HTERT RPE-1 (cell line): ENCODE results near the gene TMEM232.
"Not testable (repeated sequence)": the region's sequence is repeated elsewhere in the genome, so short reads cannot be mapped to it uniquely, and the experiment has no call there.

Source experiments
- in situ Hi-C: fragments of 300-500 bp; cut with MboI; formaldehyde crosslinking; loops from 4 replicates; pipeline ENCODE4 v1.14.3; 2020; ENCODE audit warnings: low sequenced_read_pairs

The TMEM232 gene

DNA sequence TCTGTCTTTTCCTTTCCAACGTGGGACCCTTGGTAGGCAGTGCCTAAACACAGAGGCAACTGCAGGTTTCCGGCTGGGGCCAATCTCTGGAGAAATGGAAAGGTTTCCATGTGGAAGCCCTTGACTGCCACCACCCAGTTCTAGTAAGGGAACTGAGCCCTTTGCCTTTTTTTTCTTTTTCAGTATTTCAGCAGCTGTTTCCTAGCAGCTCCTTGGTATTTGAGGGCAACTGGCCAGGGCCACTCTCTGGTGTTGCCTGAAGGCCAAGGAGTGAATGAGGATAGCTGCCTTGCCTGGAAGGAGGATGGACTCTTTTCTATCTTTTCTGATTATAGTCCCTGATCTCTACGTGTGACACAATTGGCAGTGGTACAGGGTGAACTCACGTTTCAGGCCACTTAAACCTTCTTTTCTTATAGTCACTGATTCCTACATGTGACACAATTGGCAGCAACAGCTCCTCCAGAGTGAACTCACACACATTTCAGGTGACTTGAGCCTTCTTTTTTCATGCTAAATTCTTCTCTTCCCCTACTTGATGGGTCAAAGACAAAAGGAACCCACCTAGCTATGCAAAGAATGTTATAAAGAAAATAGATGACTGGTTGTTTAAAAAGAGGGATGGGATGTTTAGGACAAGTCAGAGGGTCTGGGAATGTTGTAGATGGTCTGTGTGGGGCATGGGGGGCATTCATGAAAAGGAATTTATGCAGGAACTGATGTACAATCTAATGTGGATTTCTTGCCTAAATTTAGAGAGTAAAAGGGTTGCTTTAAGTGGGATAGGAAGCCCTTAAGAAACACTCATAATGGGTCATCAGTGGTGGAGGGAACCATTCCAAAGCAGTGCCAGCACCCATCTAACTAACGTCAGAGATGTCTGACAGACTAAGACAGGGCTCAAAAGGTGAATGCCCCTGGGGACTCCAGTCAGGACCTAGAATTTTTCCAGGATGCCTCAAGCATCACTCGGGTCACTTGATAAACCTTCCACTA lies 190.1 kb downstream of the TMEM232 start:
- in situ Hi-C loops = no loop called here

DNA sequence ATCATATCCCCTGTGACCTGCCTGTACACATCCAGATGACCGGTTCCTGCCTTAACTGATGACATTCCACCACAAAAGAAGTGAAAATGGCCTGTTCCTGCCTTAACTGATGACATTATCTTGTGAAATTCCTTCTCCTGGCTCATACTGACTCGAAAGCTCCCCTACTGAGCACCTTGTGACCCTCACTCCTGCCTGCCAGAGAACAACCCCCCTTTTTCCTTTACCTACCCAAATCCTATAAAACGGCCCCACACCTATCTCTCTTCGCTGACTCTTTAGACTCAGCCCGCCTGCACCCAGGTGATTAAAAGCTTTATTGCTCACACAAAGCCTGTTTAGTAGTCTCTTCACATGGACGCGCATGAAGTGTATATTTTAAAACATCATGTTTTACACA lies 191.3 kb downstream of the TMEM232 start:
- in situ Hi-C loops = not testable (repeated sequence)

DNA sequence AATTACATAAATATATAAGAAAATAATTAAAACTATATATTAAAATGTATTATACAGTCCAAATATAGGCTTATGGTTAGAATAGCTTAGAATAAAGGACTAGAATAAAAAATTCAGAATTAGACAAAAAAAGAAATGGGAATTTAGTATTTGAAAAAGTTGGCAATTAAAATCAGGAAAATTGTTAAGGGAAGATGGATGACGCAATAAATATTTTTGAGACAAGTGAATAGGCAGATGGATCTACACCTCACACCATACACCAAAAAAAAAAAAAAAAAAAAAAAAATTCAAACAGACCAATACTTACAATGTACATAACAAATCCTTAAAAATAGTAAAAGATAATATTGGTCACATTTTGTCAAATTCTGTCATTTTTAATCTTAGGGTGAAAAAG lies 200.7 kb downstream of the TMEM232 start:
- in situ Hi-C loops = no loop called here

DNA sequence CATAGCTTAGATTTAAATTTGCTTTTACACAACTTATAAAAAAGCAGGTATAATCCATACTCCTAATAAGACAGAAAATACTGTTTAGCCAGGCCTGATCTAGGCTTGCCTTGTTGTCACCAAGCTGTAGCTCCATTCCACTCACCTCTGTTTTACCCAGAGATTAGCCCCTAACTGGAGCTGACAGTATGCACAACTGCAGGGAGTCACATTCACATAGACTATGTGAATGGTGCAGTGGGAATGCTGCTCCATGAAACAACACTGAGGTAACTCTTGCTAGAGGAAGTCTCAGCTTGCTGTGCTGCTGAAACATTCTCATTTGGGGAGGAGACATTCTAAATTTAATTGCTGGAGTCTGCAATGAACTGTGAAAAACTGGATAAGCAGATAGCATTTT lies 209.1 kb downstream of the TMEM232 start:
- in situ Hi-C loops = no loop called here

DNA sequence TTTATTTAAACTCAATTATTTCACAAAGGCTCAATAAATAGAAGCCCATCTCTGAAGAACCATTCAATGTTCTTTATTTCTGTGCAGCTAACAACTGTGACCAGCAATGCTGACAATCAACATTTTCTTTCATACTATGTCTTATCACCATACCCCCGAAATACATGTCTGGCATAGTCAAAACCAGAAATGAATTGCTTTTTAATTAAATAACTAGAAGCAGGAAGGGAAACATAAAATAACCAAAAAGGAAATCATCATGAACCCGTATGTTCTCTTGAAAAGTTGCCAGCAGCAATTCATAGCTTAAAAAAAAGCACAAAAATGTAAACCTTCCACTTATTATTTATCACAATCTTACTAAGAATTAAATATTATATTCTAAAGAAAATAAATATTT lies 212.4 kb downstream of the TMEM232 start:
- in situ Hi-C loops = no loop called here

DNA sequence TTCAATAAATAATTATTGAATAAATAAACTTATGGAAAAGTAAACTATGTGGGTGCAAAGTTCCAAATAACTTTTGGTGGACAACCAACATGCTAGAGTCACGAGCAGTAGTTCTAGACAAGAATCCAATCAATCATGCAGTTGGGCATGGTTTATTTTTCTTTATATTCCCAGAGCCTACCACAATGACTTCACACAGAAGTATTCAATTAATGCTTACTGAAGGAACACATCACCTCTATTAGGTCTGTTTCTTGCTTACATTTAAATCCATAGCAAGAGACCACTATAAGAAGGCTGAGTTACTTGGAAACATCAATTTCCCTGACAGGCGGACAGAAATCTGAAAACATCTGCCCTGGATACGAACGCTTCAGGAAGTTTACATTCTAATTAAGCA lies 214.2 kb downstream of the TMEM232 start:
- in situ Hi-C loops = no loop called here

DNA sequence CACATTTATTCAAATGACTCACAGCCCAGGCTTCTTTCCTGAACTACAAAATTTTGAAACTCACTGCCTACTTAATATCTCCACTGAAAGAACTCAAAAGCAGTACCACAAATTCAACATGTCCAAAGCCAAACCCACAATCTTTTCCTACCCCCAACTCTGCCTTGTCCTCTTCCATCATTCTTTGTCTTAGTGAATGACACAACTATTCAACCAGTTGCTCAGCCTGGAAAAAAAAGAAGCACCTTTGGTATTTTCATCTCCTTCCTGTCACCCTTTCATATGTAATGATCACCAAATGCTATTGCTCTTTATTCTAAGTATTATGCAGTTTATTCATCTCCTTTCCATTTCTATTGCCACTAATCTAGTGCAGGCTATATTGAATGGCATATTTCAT lies 216.3 kb downstream of the TMEM232 start:
- in situ Hi-C loops = no loop called here

DNA sequence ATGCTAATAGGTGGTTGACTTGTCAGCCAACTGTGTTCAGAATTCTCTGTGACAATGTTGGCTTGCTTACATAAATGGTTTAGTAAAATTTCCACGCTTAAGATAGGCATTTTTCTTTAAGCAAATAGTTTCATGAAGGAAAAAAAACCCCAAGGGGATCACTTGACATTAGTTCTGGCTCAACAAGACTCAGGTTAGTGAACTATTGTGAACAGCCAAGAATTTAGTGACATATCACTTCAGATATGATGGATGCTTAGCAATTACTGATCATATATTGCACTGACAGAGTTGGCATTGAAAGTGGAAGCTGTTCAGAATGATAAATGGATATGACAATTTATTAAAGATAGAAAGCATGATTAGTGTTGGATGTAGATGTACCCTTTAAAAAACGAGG lies 218.5 kb downstream of the TMEM232 start:
- in situ Hi-C loops = no loop called here

DNA sequence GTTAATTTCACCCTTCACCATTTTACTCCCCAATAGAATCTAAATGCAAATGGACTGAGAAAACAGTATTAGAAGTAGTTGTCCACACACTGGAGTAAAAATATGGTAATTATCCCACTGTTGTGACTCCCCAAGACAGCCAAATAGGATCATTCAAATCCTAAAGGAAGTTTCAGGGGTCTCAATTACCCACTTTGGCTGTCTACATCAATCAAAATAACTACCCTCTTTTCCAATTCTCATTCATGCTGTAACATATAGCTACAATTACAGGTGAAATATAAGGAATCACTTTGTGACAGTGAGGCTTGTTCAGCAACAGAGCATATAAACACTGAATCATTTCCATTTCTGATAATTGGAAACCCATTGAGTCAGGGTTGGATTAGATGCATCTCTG lies 220.1 kb downstream of the TMEM232 start:
- in situ Hi-C loops = no loop called here

DNA sequence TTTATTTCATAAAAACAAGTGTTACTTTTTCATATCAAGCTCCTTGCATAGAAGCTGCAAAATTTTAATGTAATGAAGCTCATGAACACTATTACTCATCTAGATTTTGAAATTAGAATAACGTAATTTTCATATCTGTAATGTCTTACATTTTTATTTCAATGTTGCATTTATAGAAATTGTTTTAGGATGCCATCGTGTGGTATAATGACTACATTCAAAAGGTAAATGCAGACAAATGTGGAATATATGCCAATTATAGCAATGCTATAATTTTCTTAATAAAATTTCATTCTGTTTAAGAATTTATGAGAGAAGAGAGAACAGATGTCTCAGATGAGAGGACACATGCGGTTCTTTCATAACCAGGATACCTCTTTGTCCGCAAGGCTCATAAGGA lies 230.2 kb downstream of the TMEM232 start:
- in situ Hi-C loops = no loop called here

DNA sequence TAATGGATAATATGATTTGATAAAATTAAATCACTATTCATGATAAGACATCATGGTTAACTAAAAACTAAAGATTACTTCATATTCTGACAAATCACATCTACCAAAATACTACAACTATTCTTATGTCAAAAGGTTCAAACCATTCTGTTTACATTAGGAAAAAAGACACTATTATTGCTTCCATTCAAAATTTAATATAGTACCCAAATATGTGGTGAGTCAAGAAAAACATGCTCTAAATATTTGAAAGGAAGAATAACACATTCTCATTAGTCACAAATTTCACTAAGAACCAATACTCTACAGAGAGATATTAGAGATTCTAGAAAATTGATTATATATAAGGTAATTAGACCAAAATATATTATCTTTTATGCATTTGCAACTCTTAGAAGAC lies 234.0 kb downstream of the TMEM232 start:
- in situ Hi-C loops = no loop called here

DNA sequence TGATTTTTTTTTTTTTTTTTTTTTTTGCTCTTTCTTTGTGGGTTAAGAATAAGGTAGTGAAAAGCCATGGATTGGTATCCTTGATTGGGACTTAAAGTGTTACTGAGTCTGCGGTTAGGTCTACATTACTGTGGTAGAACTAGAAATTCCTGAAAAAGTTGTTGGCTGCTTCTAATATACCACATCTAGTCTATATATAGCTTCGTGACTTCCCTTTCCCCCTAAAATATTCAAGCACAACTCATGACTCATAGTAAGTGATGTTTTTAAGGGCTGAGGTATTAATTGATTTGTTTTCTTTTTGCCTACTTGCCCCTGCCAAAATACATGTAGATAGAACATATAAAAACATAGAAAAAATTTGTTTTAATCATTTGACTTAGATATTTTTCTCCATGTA lies 247.6 kb downstream of the TMEM232 start:
- in situ Hi-C loops = no loop called here

DNA sequence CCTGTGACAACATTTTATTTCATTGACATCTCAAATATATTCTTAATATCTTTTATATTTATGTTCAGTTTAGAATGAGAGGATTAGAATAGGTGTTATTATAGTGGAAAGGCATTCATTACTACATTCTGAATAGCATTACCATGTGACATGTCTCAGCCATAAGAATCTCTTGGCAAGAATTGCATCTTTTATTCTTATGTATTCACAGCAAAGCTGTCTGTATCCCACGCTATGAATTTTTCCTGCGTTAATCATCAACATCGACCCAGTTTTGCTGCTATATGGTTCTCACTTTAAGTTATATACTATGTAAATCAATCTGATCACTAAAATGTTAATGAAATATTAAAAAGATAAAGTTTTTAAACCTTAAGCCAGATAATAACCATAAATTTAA lies 248.6 kb downstream of the TMEM232 start:
- in situ Hi-C loops = no loop called here

DNA sequence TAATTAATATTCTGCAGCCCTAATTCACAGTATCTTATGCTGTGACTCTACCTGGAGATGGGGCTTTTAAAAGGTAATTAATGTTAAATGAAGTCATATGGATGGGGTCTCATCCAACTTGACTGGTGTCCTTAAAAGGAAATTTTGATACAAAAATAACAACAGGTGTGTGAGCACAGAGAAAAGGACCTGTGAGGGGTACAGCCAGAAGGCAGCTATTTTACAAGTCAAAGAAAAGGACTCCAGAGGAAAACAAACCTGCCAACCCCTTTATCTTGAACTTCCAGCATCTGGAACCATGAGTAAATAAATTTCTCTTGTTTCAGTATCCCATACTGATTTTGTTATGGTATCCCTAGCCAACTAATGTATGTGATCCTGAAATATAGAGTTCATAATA lies 250.3 kb downstream of the TMEM232 start:
- in situ Hi-C loops = no loop called here

DNA sequence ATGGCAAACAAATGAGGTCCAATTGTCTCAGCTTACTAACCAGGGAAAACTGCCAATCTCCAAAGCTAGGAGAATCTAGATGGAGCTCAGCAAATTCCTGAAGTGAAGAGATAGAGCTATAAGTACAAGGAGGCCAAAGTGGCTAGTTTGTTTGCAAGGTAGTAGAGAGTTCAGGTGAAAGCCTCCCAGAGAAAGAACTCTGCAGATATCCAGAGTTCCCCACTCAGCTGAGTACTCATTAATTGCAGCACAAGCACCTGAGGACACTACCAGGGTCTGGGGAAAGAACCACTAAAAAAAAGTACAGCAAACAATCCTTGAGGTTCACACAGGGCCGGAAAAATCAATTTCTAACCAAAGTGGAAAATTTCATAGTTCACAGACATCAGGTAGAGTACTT lies 250.9 kb downstream of the TMEM232 start:
- in situ Hi-C loops = no loop called here

DNA sequence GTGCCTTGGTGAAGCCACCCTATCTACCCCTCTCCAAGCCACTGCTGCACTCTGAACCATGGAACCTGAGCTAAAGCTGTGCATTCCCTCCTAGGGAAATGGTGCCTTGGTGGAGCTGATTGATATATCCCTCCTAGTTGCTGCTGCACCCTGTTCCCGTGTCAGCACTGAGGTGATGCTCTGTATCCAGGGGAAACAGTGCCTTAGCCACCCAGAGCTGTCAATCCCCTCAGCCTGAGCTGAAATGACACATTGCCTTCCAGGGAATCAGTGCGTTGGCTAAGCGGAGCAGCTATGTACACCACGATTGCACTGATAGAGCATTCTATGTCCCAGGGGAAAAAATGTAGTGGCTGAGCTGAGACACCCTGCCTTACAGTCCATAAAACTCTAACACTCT lies 257.0 kb downstream of the TMEM232 start:
- in situ Hi-C loops = no loop called here

DNA sequence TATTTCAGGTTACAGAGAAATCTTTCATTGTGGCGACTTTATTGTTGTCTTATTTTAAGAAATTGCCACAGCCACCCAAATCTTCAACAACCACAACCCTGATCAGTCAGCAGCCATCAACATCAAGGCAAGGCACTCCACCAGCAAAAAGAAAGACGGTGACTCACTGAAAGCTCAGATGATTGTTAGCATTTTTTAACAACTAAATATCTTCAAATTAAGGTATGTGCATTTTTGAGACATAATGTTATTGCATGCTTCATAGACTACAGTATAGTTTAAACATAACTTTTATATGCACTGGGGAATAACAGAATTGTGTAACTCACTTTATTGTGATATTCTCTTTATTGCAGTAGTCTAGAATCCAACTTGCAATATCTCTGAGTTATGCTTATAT lies 263.4 kb downstream of the TMEM232 start:
- in situ Hi-C loops = no loop called here

DNA sequence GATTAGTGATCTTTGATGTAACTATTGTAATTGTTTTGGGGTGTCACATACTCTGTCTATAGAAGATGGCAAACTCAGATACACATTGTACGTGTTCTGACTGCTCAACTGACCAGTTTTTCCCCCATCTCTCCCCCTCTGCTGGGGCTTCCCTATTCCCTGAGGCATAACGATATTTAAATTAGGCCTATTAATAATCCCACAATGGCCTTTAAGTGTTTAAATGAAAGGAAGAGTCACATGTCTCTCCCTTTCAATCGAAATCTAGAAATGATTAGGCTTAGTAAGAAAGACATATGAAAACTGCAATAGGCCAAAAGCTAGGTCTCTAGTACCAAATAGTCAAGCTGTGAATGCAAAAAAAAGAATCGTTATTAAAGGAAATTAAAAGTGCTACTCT lies 265.6 kb downstream of the TMEM232 start:
- in situ Hi-C loops = no loop called here

DNA sequence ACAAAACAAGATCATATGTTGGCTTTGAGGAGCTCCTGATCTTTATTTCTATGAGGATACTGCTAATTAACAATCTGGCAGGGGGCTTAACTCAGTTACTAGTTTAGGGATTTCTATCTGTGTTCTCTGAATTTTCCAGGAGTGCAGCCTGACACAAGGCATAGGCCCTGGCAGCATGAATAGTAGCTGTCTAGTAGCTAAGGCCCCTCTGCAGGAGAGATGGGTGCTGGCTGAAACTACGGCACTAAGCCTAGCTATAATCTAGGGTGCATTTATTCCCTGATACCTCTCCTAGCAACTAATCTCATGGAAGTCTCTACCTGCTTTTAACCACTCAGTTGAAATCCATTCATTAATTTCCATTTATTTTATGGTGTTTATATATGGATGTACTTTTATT lies 268.2 kb downstream of the TMEM232 start:
- in situ Hi-C loops = no loop called here

DNA sequence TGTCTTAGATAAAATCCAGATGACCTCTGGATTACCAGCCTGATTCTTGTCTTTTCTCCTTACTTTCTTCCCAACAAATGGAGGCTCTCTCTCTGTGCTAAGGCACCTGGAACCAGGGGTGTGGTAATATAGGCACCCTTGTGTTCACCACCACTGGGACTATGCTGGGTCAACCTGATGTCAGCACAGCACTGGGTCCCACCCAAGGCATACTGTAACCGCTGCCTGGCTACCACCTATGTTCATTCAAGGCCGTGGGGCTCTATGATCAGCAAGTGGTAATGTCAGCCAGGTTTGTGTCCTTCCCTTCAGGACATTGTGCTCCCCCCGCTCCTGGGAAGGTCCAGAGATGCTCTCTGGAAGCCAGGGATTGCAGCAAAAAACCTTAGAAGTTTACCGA lies 283.6 kb downstream of the TMEM232 start:
- in situ Hi-C loops = no loop called here

DNA sequence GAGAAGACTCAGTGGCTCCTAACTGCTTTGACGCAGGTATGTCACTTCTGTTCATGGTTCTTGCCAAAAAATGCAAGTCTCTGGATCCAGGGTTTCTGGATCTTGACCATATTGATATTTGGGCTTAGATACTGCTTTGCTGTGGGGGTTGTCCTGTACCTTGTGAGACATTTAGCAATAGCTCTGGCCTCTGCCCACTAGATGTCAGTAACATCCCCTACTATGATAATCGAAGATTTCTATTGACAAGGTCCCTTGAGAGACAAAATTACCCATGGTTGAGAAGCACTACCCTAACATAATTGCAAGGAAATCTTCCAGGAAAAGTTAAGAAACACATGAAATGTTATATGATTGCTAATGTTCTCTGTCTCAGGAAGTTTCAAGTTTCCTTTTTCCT lies 285.4 kb downstream of the TMEM232 start:
- in situ Hi-C loops = no loop called here

DNA sequence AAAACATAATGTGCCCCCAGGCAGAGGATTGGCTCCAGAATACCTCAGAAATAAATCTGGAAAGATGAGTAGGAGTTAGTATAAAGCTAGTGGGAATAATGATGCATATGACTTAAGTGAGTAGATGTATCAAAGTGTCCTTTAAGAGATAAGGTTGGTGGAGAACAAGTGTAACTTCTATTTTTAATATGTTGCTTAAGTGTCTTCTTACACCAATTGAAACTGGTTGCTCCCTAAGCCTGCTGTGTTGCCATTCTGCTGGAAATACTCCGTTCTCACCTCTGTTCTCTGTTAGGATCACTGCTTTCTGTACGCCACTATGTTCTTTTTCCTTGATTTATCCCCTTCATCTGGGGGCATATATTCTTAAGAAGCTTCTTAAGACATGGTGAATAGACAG lies 286.4 kb downstream of the TMEM232 start:
- in situ Hi-C loops = no loop called here

DNA sequence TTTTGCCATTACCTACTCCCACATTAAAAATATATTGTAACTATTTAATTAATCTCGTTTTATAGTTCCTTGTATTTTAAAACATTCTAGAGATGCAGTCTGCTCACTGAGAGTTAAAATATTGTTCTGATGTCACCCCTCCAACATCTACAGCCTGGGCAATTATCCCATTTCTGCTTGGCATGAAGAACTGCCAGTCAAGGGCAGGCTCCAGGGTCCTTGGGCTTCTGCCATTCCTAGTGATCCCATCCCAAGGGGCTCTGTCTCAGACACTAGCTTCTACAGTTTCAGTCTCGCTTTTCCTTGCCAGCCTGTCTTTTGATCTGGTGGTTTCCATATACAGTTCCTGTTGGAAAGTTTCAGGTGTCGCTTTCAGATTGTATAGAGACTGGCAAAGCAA lies 287.2 kb downstream of the TMEM232 start:
- in situ Hi-C loops = no loop called here
